Heart left ventricle (tissue), 16 donors: ENCODE measurements around the gene CEACAM16. TPM values are rescaled to one million over a fixed set of nuclear protein-coding genes. Genes with fewer than 3 reads are reported as not detected.
"Not testable (repeated sequence)": the region's sequence is repeated elsewhere in the genome, so short reads cannot be mapped to it uniquely, and the experiment has no call there.

Source experiments
- ATAC-seq, 4 donors: fragments of 200-7000 bp; cut with Tn5 transposase; one replicate each; pipeline ENCODE4 v1.9.1; 2020 to 2022; ENCODE audit warnings: moderate library complexity in 4 of 4, mild to moderate bottlenecking in 3 of 4, moderate number of reproducible peaks in 1 of 4
- DNase-seq, 5 donors: peaks; one replicate each; pipeline ENCODE4 v3.0.0-alpha.2; 2020
- H3K27ac ChIP-seq, 12 donors: fragments of 200-600 bp; sonication (generic) in 4 of 12; one replicate each; pipeline versions ENCODE4 v1.5.0 to v1.8.0; 2016 to 2022; ENCODE audit warnings: mild to moderate bottlenecking in 2 of 12
- H3K27me3 ChIP-seq, 9 donors: fragments of 200-600 bp; sonication (generic) in 2 of 9; one replicate each; pipeline versions ENCODE4 v1.5.1 to v1.8.0; 2016 to 2022; ENCODE audit warnings: mild to moderate bottlenecking in 3 of 9
- H3K36me3 ChIP-seq, 9 donors: fragments of 200-600 bp; sonication (generic) in 2 of 9; one replicate each; pipeline versions ENCODE4 v1.5.0 to v1.8.0; 2018 to 2022; ENCODE audit warnings: mild to moderate bottlenecking in 2 of 9
- H3K4me1 ChIP-seq, 12 donors: fragments of 200-600 bp; sonication (generic) in 4 of 12; one replicate each; pipeline versions ENCODE4 v1.5.0 to v1.8.0; 2016 to 2022; ENCODE audit warnings: mild to moderate bottlenecking in 3 of 12
- H3K4me3 ChIP-seq, 12 donors: fragments of 200-600 bp; sonication (generic) in 4 of 12; one replicate each; pipeline versions ENCODE4 v1.5.0 to v1.8.0; 2017 to 2022; ENCODE audit warnings: mild to moderate bottlenecking in 9 of 12, moderate library complexity in 4 of 12
- H3K9me3 ChIP-seq, 12 donors: fragments of 200-600 bp; sonication (generic) in 4 of 12; one replicate each; pipeline versions ENCODE4 v1.5.0 to v1.8.0; 2016 to 2022; ENCODE audit warnings: mild to moderate bottlenecking in 1 of 12
- POLR2A ChIP-seq, 2 donors: fragments of 450-650 bp; IDR thresholded peaks; one replicate each; pipeline ENCODE4 v1.6.1; 2017; ENCODE audit warnings: antibody characterized with exemption in 2 of 2, mild to moderate bottlenecking in 2 of 2, moderate library complexity in 2 of 2
- WGBS, 4 donors: extraction: QIAGEN DNeasy Blood & Tissue Kit in 2 of 4; methylation state at CpG; one replicate each; pipeline versions ENCODE4 v1.1.5 to v1.1.7; 2013 to 2018; 5-methylcytosine and 5-hydroxymethylcytosine counted together
- intact Hi-C, 10 donors: fragments of 100-400 bp; cut with DNase I; formaldehyde crosslinking; loops; one replicate each; pipeline versions ENCODE4 v1.11.1 to v1.14.2; 2022
- polyA plus RNA-seq, 2 donors: library from polyadenylated mRNA; stranded (reverse); fragments of 200-250 nt; gene quantifications; one replicate each; pipeline ENCODE4 v1.2.3, GENCODE V29; 2013
- total RNA-seq, 9 donors: library from RNA; depleted of rRNA in 2 of 9; stranded (reverse); fragments of >200 nt in 2 of 9; fragmentation: NEBNext Ultra II Directional in 3 of 9; extraction: Animal tissue kit (Norgen Biotek cat#: 25700) in 3 of 9; gene quantifications; one replicate each; pipeline versions ENCODE4 v1.1.0 to v1.2.4, GENCODE V29; 2016 to 2023
- TF ChIP-seq, protein P1 (sequence below), 12 donors: fragments of 200-600 bp; sonication (generic) in 4 of 12; IDR thresholded peaks; one replicate each; pipeline versions ENCODE4 v1.5.0 to v1.8.0; 2018 to 2022; ENCODE audit warnings: antibody characterized with exemption in 12 of 12, mild to moderate bottlenecking in 5 of 12
- donor health status: ischemic (EF 13 %, LVEDD 7.1; RV severe dilation, severe dysfunction).
- donor health status: healthy with polysubstance abuse.
- donor health status: DM: no; HTN: yes; CAD: no.
- donor health status: DM: no; HTN: no; CAD: no.
- donor health status: ischemic (EF 25% LVEDD 6.9; RV normal size, moderate dysfunction).
- donor health status: ischemic (EF 25% LVEDD 5.7; RV mildly dilated, moderate dysfunction).
- donor health status: healthy.
- donor health status: DM: yes; HTN: yes; CAD: no.
- donor health status: ischemic (EF 35%, LVEDD 5.7; RV mildly dilated, moderate dysfunction).
- donor health status: nonischemic (EF 11% LVEDD 7.7; RV severe dilation, severe dysfunction).
- donor health status: DM: yes; HTN: yes; CAD: no.
- donor health status: PGD.
- donor health status: ischemic (EF 29% LVEDD 5.4; RV normal size, mild dysfunction).
- donor health status: nonischemic (EF 23%, LVEDD 6.1; RV moderate dilation, normal function).

The CEACAM16 gene
- total and polyA plus RNA-seq, 11 donors, result not detected

DNA sequence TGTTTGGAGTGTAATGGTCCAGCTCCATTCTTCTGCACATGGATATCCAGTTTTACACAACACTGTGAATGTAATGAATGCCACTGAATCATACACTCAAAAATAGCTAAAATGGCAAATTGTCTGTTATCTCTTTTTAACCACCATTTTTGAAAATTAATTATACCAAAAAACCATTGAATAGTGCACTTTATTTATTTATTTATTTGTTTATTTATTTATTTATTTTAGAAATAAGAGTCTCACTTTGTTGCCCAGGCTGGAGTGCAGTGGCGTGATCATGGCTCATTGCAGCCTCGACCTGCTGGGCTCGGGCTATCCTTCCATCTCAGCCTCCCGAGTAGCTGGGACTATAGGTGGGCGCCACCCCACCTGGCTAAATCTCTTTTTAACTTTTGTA is 35.0 kb upstream of the CEACAM16 start:
- DNase-seq (no peak), ATAC-seq (no peak)
- H3K9me3 ChIP-seq, result no peaks in the 10 kb centered on the region
- intact Hi-C loops, result no loop called here
- peaks cover 0 to 4% (median 0%) of the 10 kb centered on the region in 12 donors for H3K4me1 ChIP-seq
- 96 to 98% (median 98%) methylated on average over 5 of the region's 5 CpGs for WGBS, 4 donors
- H3K27me3 ChIP-seq, result no peaks in the 10 kb centered on the region
- no peak overlapping the region for H3K4me3 ChIP-seq
- H3K27ac ChIP-seq, result no peak overlapping the region
- H3K36me3 ChIP-seq, result peaks cover 0 to 54% (median 47%) of the 10 kb centered on the region in 9 donors
- TF ChIP-seq, protein P1, sequence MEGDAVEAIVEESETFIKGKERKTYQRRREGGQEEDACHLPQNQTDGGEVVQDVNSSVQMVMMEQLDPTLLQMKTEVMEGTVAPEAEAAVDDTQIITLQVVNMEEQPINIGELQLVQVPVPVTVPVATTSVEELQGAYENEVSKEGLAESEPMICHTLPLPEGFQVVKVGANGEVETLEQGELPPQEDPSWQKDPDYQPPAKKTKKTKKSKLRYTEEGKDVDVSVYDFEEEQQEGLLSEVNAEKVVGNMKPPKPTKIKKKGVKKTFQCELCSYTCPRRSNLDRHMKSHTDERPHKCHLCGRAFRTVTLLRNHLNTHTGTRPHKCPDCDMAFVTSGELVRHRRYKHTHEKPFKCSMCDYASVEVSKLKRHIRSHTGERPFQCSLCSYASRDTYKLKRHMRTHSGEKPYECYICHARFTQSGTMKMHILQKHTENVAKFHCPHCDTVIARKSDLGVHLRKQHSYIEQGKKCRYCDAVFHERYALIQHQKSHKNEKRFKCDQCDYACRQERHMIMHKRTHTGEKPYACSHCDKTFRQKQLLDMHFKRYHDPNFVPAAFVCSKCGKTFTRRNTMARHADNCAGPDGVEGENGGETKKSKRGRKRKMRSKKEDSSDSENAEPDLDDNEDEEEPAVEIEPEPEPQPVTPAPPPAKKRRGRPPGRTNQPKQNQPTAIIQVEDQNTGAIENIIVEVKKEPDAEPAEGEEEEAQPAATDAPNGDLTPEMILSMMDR (IDR thresholded peaks at IDR 0.05), result no peak
- no peak for TF ChIP-seq POLR2A (IDR thresholded peaks at IDR 0.05)

DNA sequence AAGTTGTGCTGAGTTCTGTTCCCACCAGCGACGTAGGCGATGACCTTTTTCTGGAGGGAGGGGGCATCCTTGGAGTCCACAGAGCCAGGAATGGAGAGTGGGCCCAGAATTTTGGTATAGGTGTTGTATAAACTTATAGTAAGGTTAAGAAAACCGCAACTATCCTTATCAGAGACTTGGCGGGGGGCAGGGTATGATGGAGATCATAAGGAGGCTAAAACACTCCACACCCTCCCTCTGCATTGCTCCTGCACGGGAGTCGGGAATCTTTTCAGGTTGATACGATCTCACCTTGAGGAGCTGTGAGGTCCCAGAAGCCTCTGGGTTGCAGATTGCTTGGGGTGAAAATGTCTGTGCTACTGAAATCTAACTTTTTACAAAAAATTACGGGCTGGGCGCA is 34.0 kb upstream of the CEACAM16 start:
- TF ChIP-seq POLR2A (IDR thresholded peaks at IDR 0.05), result no peak
- TF ChIP-seq, protein P1 (IDR thresholded peaks at IDR 0.05), result no peak
- no peak overlapping the region for H3K4me3 ChIP-seq
- H3K27me3 ChIP-seq, result no peaks in the 10 kb centered on the region
- intact Hi-C loops, result no loop called here
- peaks cover 0 to 44% (median 37%) of the 10 kb centered on the region in 9 donors for H3K36me3 ChIP-seq
- DNase-seq (no peak), ATAC-seq (no peak)
- peaks cover 0 to 4% (median 0%) of the 10 kb centered on the region in 12 donors for H3K4me1 ChIP-seq
- no peaks in the 10 kb centered on the region for H3K9me3 ChIP-seq
- 92 to 95% (median 94%) methylated on average over 10 of the region's 10 CpGs for WGBS, 4 donors
- H3K27ac ChIP-seq, result no peak overlapping the region

DNA sequence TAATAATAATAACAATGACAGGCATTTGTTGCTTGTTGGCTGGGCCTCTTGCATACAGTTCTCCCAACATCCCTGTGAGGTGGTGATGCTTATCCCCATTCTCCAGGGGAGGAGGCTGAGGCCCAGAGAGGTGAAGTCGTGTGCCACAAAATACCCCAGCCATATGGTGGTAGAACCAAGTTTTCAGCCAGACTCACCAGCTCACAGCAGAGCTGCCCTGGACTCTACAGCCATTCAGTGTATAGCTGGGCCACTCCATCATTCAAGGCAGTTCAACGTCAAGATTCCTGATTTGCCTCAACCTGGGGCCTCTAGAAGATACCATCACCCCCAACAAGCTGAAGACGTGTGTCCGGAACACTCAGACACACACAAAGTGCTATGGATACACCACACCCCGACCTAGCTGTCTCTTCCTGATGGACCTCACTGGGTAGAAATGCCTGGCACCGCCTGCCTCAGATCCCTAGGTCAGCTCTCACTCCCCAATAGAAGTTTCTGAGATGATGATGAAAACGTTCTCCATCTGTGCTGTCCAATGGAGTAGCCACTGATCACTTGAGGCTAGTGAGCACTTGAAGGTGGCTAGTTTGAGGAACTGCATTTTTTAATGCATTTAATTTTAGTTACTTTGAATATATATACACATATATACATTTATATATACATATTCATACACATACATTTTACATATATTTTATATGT is 31.9 kb upstream of the CEACAM16 start:
- peak in 1 of 4 donors; percentile 24 for ATAC-seq
- H3K4me3 ChIP-seq, result no peak overlapping the region
- DNase-seq, result no peak
- H3K36me3 ChIP-seq, result peaks cover 0 to 25% (median 17%) of the 10 kb centered on the region in 9 donors
- TF ChIP-seq, protein P1 (IDR thresholded peaks at IDR 0.05), result no peak
- no peak for TF ChIP-seq POLR2A (IDR thresholded peaks at IDR 0.05)
- WGBS, 4 donors, result 74 to 81% (median 75%) methylated on average over 7 of the region's 7 CpGs
- H3K27me3 ChIP-seq, result no peaks in the 10 kb centered on the region
- intact Hi-C loops, result no loop called here
- H3K27ac ChIP-seq, result no peak overlapping the region
- no peaks in the 10 kb centered on the region for H3K9me3 ChIP-seq
- peaks cover 0 to 4% (median 0%) of the 10 kb centered on the region in 12 donors for H3K4me1 ChIP-seq

DNA sequence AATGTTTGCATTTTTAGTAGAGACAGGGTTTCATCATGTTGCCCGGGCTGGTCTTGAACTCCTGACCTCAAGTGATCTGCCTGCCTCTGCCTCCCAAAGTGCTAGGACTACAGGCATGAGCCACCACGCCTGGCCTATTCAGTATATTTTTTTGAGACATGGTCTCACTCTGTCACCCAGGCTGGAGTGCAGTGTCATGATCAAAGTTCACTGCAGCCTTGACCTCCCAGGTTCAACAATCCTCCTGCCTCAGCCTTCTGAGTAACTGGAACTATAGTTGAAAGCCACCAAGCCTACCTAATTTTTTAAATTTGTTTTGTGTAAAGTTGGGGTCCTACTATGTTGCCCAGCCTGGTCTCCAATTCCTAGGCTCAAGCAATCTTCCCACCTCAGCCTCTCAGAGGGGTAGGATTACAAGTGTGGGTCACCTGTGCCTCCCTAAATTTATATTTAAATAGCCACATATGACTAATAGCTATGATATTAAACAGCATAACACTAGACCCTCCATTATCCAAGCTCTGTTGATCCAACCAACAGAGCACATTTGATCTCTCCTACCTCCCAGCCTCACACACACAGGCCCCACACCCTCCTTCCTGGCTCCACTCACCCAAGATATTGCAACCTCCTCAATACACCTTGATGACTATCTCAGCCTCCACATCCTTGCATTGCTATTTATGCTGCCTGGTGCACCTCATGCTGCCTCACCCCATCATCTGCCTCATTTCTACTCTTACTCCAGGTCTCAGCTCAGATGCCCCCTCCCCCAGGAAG is 29.8 kb upstream of the CEACAM16 start:
- Histone ChIP-seq H3K4me3 (no peak overlapping the region), H3K27me3 (no peaks in the 10 kb centered on the region), H3K27ac (no peak overlapping the region), H3K9me3 (no peaks in the 10 kb centered on the region), H3K36me3 (peaks cover 0 to 5% (median 0%) of the 10 kb centered on the region in 9 donors), H3K4me1 (no peaks in the 10 kb centered on the region)
- DNase-seq, result no peak
- WGBS, 4 donors, result 92 to 96% (median 94%) methylated on average over 2 of the region's 2 CpGs
- TF ChIP-seq, protein P1 (IDR thresholded peaks at IDR 0.05), result no peak
- no peak for TF ChIP-seq POLR2A (IDR thresholded peaks at IDR 0.05)
- peak in 1 of 4 donors; percentile 8 for ATAC-seq
- intact Hi-C loops, result no loop called here

DNA sequence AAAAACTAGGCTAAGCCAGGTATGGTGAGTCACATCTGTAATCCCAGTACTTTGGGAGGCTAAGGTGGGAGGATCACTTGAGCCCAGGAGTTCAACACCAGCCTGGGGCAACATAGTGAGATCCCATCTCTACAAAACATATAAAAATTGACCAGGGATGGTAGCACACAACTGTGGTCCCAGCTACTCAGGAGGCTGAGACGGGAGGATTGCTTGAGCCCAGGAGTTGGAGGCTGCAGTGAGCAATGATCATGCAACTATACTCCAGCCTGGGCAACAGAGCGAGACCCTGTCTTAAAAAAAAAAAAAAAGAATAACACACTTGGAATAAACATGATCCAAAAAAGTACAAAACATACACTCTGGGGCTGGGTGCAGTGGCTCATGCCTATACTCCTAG is 28.9 kb upstream of the CEACAM16 start:
- H3K27ac ChIP-seq, H3K36me3 ChIP-seq, H3K4me3 ChIP-seq, intact Hi-C loops, H3K27me3 ChIP-seq, DNase-seq, ATAC-seq, H3K9me3 ChIP-seq, H3K4me1 ChIP-seq: not testable (repeated sequence)
- WGBS, 4 donors, result 74 to 99% (median 95%) methylated on average over 2 of the region's 2 CpGs
